Left hindlimb (tissue), 1 donor: ENCODE data around the gene ACOX3.
"Not testable (repeated sequence)": the region's sequence is repeated elsewhere in the genome, so short reads cannot be mapped to it uniquely, and the experiment has no call there.

Experiments
- DNase-seq: peaks from one replicate; pipeline ENCODE4 v3.0.0-alpha.2; 2018

Gene ACOX3

GRCh38 chr4:8440492-8441311 lies at the start of gene ACOX3, which contains the start of gene TRMT44:
TSS of gene ACOX3 (minus strand) at chr4:8440723. CDS start at chr4:8416521, 24,202 bp downstream.
TSS of gene TRMT44 (plus strand) at chr4:8440777. CDS start at chr4:8440823, 46 bp downstream.
- peak; percentile 95 for DNase-seq

GRCh38 chr4:8488791-8489369 lies 48.4 kb upstream of the ACOX3 start:
- DNase-seq: no peak

- not testable (repeated sequence) for DNase-seq
Observed at GRCh38 chr4:8486643-8487042, 46.1 kb upstream of the ACOX3 start.

GRCh38 chr4:8480221-8480620 lies 39.7 kb upstream of the ACOX3 start:
- DNase-seq: no peak

GRCh38 chr4:8478801-8479744 lies 38.5 kb upstream of the ACOX3 start:
- no peak for DNase-seq

- DNase-seq: no peak
Observed at GRCh38 chr4:8478371-8478770, 37.8 kb upstream of the ACOX3 start.

- no peak for DNase-seq
Observed at GRCh38 chr4:8477676-8478075, 37.2 kb upstream of the ACOX3 start.

- DNase-seq: no peak
Observed at GRCh38 chr4:8477095-8477635, 36.6 kb upstream of the ACOX3 start.

GRCh38 chr4:8475751-8476575 lies 35.4 kb upstream of the ACOX3 start:
- DNase-seq: no peak

- no peak for DNase-seq
Observed at GRCh38 chr4:8474856-8475255, 34.3 kb upstream of the ACOX3 start.

- DNase-seq: no peak
Observed at GRCh38 chr4:8473920-8474590, 33.5 kb upstream of the ACOX3 start.

GRCh38 chr4:8473198-8473919 lies 32.8 kb upstream of the ACOX3 start:
- no peak for DNase-seq

GRCh38 chr4:8472689-8473197 lies 32.2 kb upstream of the ACOX3 start:
- DNase-seq: peak; percentile 59

- DNase-seq: no peak
Observed at GRCh38 chr4:8472158-8472688, 31.7 kb upstream of the ACOX3 start.

- no peak for DNase-seq
Observed at GRCh38 chr4:8471211-8471875, 30.8 kb upstream of the ACOX3 start.

GRCh38 chr4:8470451-8471024 lies 30.0 kb upstream of the ACOX3 start:
- no peak for DNase-seq

GRCh38 chr4:8469550-8469949 lies 29.0 kb upstream of the ACOX3 start:
- no peak for DNase-seq

GRCh38 chr4:8468746-8469535 lies 28.4 kb upstream of the ACOX3 start:
- DNase-seq: peak; percentile 72
